Measurements from ENCODE around the gene UBQLN4. TPM values are rescaled to one million over a fixed set of nuclear protein-coding genes. Genes with fewer than 3 reads are reported as not detected.

Gene UBQLN4
- total RNA-seq, 1 donor from 2014 or later = 16.2 TPM

GRCh38 chr1:156019946-156020292 is 33.7 kb downstream of the UBQLN4 start:
- DNase-seq (ENCODE audit: low read depth, low spot score) = no peak

- DNase-seq (ENCODE audit: low read depth, low spot score) = no peak
Observed at GRCh38 chr1:156014829-156015228, 38.8 kb downstream of the UBQLN4 start.

- no peak for DNase-seq (ENCODE audit: low read depth, low spot score)
Observed at GRCh38 chr1:156012051-156012817, 41.4 kb downstream of the UBQLN4 start.

GRCh38 chr1:156009404-156009803 is 44.2 kb downstream of the UBQLN4 start:
- no peak for DNase-seq (ENCODE audit: low read depth, low spot score)

- no peak for DNase-seq (ENCODE audit: low read depth, low spot score)
Observed at GRCh38 chr1:156006666-156007376, 46.8 kb downstream of the UBQLN4 start.

GRCh38 chr1:156004843-156005584 is 48.6 kb downstream of the UBQLN4 start:
- no peak for DNase-seq (ENCODE audit: low read depth, low spot score)

- no peak for DNase-seq (ENCODE audit: low read depth, low spot score)
Observed at GRCh38 chr1:156003923-156004188, 49.7 kb downstream of the UBQLN4 start.

GRCh38 chr1:156002188-156002911 is 51.2 kb downstream of the UBQLN4 start:
- no peak for DNase-seq (ENCODE audit: low read depth, low spot score)

GRCh38 chr1:156001662-156002171 is 51.9 kb downstream of the UBQLN4 start:
- no peak for DNase-seq (ENCODE audit: low read depth, low spot score)

- no peak for DNase-seq (ENCODE audit: low read depth, low spot score)
Observed at GRCh38 chr1:156001021-156001661, 52.5 kb downstream of the UBQLN4 start.

GRCh38 chr1:155999964-156000363 is 53.6 kb downstream of the UBQLN4 start:
- DNase-seq (ENCODE audit: low read depth, low spot score) = no peak

- no peak for DNase-seq (ENCODE audit: low read depth, low spot score)
Observed at GRCh38 chr1:155996166-155996565, 57.4 kb downstream of the UBQLN4 start.

GRCh38 chr1:155993595-155993994 is 60.0 kb downstream of the UBQLN4 start:
- no peak for DNase-seq (ENCODE audit: low read depth, low spot score)

- no peak for DNase-seq (ENCODE audit: low read depth, low spot score)
Observed at GRCh38 chr1:155990005-155990739, 63.4 kb downstream of the UBQLN4 start.

- no peak for DNase-seq (ENCODE audit: low read depth, low spot score)
Observed at GRCh38 chr1:155989242-155990004, 64.2 kb downstream of the UBQLN4 start.

Other genes starting within 250 kb of the UBQLN4 start
- gene GON4L, start 196.6 kb downstream of the UBQLN4 start, total RNA-seq = 21.6 and 27.0 TPM in 2 replicates
- 33.0 and 53.4 TPM in 2 replicates for gene SYT11, start 194.2 kb downstream of the UBQLN4 start, total RNA-seq
- gene RIT1, start 142.4 kb downstream of the UBQLN4 start, total RNA-seq = 37.7 and 49.3 TPM in 2 replicates
- gene KHDC4, start 119.4 kb downstream of the UBQLN4 start, total RNA-seq = 23.7 and 35.6 TPM in 2 replicates
- 0.14 TPM in 1 of 2 replicates, not detected in the other for gene RXFP4, start 112.2 kb downstream of the UBQLN4 start, total RNA-seq
- 71.3 and 107 TPM in 2 replicates for gene ARHGEF2, start 75.3 kb downstream of the UBQLN4 start, total RNA-seq
- 427 and 499 TPM in 2 replicates for gene SSR2, start 32.8 kb downstream of the UBQLN4 start, total RNA-seq
- gene LAMTOR2, start 984 bp upstream of the UBQLN4 start, total RNA-seq = 72.6 and 92.1 TPM in 2 replicates
- not detected in 2 replicates for gene RAB25, start 7.4 kb upstream of the UBQLN4 start, total RNA-seq
- 5.0 and 6.5 TPM in 2 replicates for gene MEX3A, start 28.7 kb upstream of the UBQLN4 start, total RNA-seq
- 942 and 1,011 TPM in 2 replicates for gene LMNA, start 60.9 kb upstream of the UBQLN4 start, total RNA-seq
- gene SEMA4A, start 99.8 kb upstream of the UBQLN4 start, total RNA-seq = 0.42 and 0.59 TPM in 2 replicates
- gene SLC25A44, start 140.3 kb upstream of the UBQLN4 start, total RNA-seq = 12.8 and 15.0 TPM in 2 replicates
- gene PMF1, start 159.2 kb upstream of the UBQLN4 start, total RNA-seq = 48.9 and 54.3 TPM in 2 replicates
- 0.13 and 0.32 TPM in 2 replicates for gene BGLAP, start 188.4 kb upstream of the UBQLN4 start, total RNA-seq
- gene PAQR6, start 194.3 kb upstream of the UBQLN4 start, total RNA-seq = 0.07 TPM in 2 replicates
- gene SMG5, start 229.0 kb upstream of the UBQLN4 start, total RNA-seq = 47.6 and 95.3 TPM in 2 replicates
- gene TMEM79, start 230.5 kb upstream of the UBQLN4 start, total RNA-seq = 0.86 and 1.9 TPM in 2 replicates
- 38.7 and 55.6 TPM in 2 replicates for gene GLMP, start 241.9 kb upstream of the UBQLN4 start, total RNA-seq
- gene VHLL, start 245.5 kb upstream of the UBQLN4 start, total RNA-seq = 0.13 TPM in 1 of 2 replicates, not detected in the other